Measurements from ENCODE around the gene MACC1. TPM values are rescaled to one million over a fixed set of nuclear protein-coding genes. Genes with fewer than 3 reads are reported as not detected.

The MACC1 gene
- total and polyA plus RNA-seq, 2 donors (not counting 3 experiments of a cell fraction or from before 2014, with no cell fraction given): not detected

- BruUV-seq (replicated peaks): no TSS peak
- intact Hi-C loops (cut with micrococcal nuclease): no loop called here
- H3K9me1 ChIP-seq (replicated peaks; ENCODE audit: control insufficient read depth, extremely low read depth, insufficient read depth, low read length): no peaks in the 10 kb centered on the region
- ChIA-PET POLR2A (no interaction called here), CTCF (no interaction called here)
- no peaks in the 10 kb centered on the region for H3K36me3 ChIP-seq (ENCODE audit: control insufficient read depth in 2 of 2, extremely low read depth in 1 of 2, insufficient read depth in 2 of 2, low read length in 2 of 2)
- no peaks in the 10 kb centered on the region for H3K79me2 ChIP-seq (ENCODE audit: control insufficient read depth, insufficient read depth, low read length)
- no peak overlapping the region for H3K9ac ChIP-seq (replicated peaks; ENCODE audit: extremely low read depth, insufficient read depth, low read length)
- dilution Hi-C loops (cut with MboI; ENCODE audit: extremely low pct_ligation_motif_present, low sequenced_read_pairs): loop anchor here (25.0 kb wide), 1 partner anchor 88 kb away; no protein-coding TSS in a partner anchor
- DNase-seq (ENCODE audit: low read depth, low spot score) (no peak), FAIRE-seq (no peak)
- no peaks in the 10 kb centered on the region for H3K9me3 ChIP-seq (replicated peaks; ENCODE audit: control insufficient read depth, insufficient read depth, low read length)
- TF ChIP-seq POLR2A (IDR thresholded peaks at IDR 0.05; ENCODE audit: low read depth, low read length): no peak
- no peak for TF ChIP-seq JUN (IDR thresholded peaks at IDR 0.05; ENCODE audit: borderline replicate concordance, insufficient read depth, insufficient read length, low read depth)
- TF ChIP-seq FOS (IDR thresholded peaks at IDR 0.05; ENCODE audit: borderline replicate concordance, insufficient read depth, low read length): no peak
- no peak for TF ChIP-seq CTCF (IDR thresholded peaks at IDR 0.05; ENCODE audit: extremely low read depth in 1 of 2, insufficient read depth in 1 of 2, low read depth in 1 of 2, low read length in 2 of 2)
- TF ChIP-seq EZH2 (IDR thresholded peaks at IDR 0.05; ENCODE audit: borderline replicate concordance, low read depth, low read length, severe bottlenecking): no peak
- no peak for TF ChIP-seq GATA2 (IDR thresholded peaks at IDR 0.05; ENCODE audit: insufficient read depth, insufficient read length, low read depth, low read length)
- TF ChIP-seq MAX (IDR thresholded peaks at IDR 0.05; ENCODE audit: insufficient read depth, insufficient read length): no peak
- no peak for TF ChIP-seq MYC (IDR thresholded peaks at IDR 0.05; ENCODE audit: low read depth, low read length)
- TF ChIP-seq POLR2AphosphoS5 (IDR thresholded peaks at IDR 0.05; ENCODE audit: insufficient read depth, low read depth, low read length): no peak
- H4K20me1 ChIP-seq (replicated peaks; ENCODE audit: control insufficient read depth, extremely low read depth, insufficient read depth, low read length): no peaks in the 10 kb centered on the region
- H3K4me1 ChIP-seq (ENCODE audit: control insufficient read depth, extremely low read depth, insufficient read depth, low read length): peaks cover 20% of the 10 kb centered on the region
- H3K4me2 ChIP-seq (ENCODE audit: insufficient read depth, low read length): no peak overlapping the region
- H3K27ac ChIP-seq (ENCODE audit: insufficient read depth, low read depth, low read length): no peak overlapping the region
- no peak overlapping the region for H3K4me3 ChIP-seq (replicated peaks in 1 of 3; ENCODE audit: insufficient read depth in 1 of 3, low read depth in 1 of 3, low read length in 3 of 3)
- no peak overlapping the region for H2AFZ ChIP-seq (ENCODE audit: low read depth, low read length)
- H3K27me3 ChIP-seq (ENCODE audit: control insufficient read depth in 2 of 2, insufficient read depth in 2 of 2, low read length in 2 of 2): no peaks in the 10 kb centered on the region
These were observed 6.8 kb upstream of the MACC1 start for GRCh38 chr7:20224025-20224424.
